Endothelial cell (in vitro differentiated cells): Measurements from ENCODE around the gene LRGUK. TPM values are rescaled to one million over a fixed set of nuclear protein-coding genes. Genes with fewer than 3 reads are reported as not detected.

Experiments
- DNase-seq: peaks from one replicate; pipeline ENCODE4 v3.0.0; 2021; ENCODE audit warnings: low spot score
- H3K27ac Mint-ChIP-seq: one replicate; pipeline ENCODE4 v1.8.0; 2021; ENCODE audit warnings: mixed read lengths, inconsistent platforms; ENCODE audit not compliant: unreplicated experiment
- H3K27me3 Mint-ChIP-seq: one replicate; pipeline ENCODE4 v1.8.0; 2021; ENCODE audit warnings: mild to moderate bottlenecking, moderate library complexity, mixed read lengths, inconsistent platforms; ENCODE audit not compliant: unreplicated experiment
- H3K36me3 Mint-ChIP-seq: one replicate; pipeline ENCODE4 v1.8.0; 2021; ENCODE audit warnings: mild to moderate bottlenecking, low read depth, mixed read lengths, inconsistent platforms; ENCODE audit not compliant: unreplicated experiment
- H3K4me1 Mint-ChIP-seq: one replicate; pipeline ENCODE4 v1.8.0; 2021; ENCODE audit warnings: mild to moderate bottlenecking, mixed read lengths, inconsistent platforms; ENCODE audit not compliant: unreplicated experiment
- H3K4me3 Mint-ChIP-seq: one replicate; pipeline ENCODE4 v1.8.0; 2021; ENCODE audit warnings: mild to moderate bottlenecking, mixed read lengths, inconsistent platforms; ENCODE audit not compliant: unreplicated experiment
- H3K9me3 Mint-ChIP-seq: one replicate; pipeline ENCODE4 v1.8.0; 2021; ENCODE audit warnings: mixed read lengths, inconsistent platforms; ENCODE audit not compliant: unreplicated experiment
- CTCF ChIP-seq: fragments of 200-600 bp; sonication (generic); IDR thresholded peaks from one replicate; pipeline ENCODE4 v1.5.0; 2021; ENCODE audit warnings: antibody characterized with exemption; ENCODE audit not compliant: unreplicated experiment
- total RNA-seq: library from RNA; stranded (reverse); fragmentation: NEBNext Ultra II Directional; extraction: Animal tissue kit (Norgen Biotek cat#: 25700); gene quantifications from one replicate; pipeline ENCODE4 v1.2.1, GENCODE V29; 2021; ENCODE audit not compliant: unreplicated experiment

The LRGUK gene
- total RNA-seq, 1 donor from 2014 or later = 0.64 TPM

- TF ChIP-seq CTCF = no peak
- Mint-ChIP-seq H3K27ac (no peak overlapping the region), H3K4me1 (no peaks in the 10 kb centered on the region), H3K27me3 (no peaks in the 10 kb centered on the region), H3K9me3 (peaks cover 7% of the 10 kb centered on the region), H3K36me3 (no peaks in the 10 kb centered on the region), H3K4me3 (no peak overlapping the region)
- DNase-seq = no peak
Observed at GRCh38 chr7:134098072-134098471, 29.1 kb upstream of the LRGUK start.

- Mint-ChIP-seq H3K9me3 (no peaks in the 10 kb centered on the region), H3K4me3 (no peak overlapping the region), H3K27me3 (no peaks in the 10 kb centered on the region), H3K4me1 (no peaks in the 10 kb centered on the region), H3K27ac (no peak overlapping the region), H3K36me3 (no peaks in the 10 kb centered on the region)
- DNase-seq = no peak
- TF ChIP-seq CTCF = no peak
Observed at GRCh38 chr7:134101716-134102115, 25.4 kb upstream of the LRGUK start.

GRCh38 chr7:134104166-134104565 is 23.0 kb upstream of the LRGUK start:
- Mint-ChIP-seq H3K27me3 (no peaks in the 10 kb centered on the region), H3K4me1 (no peaks in the 10 kb centered on the region), H3K27ac (no peak overlapping the region), H3K4me3 (no peak overlapping the region), H3K9me3 (no peaks in the 10 kb centered on the region), H3K36me3 (no peaks in the 10 kb centered on the region)
- TF ChIP-seq CTCF = no peak
- DNase-seq = no peak

GRCh38 chr7:134105841-134106240 is 21.3 kb upstream of the LRGUK start:
- no peak overlapping the region for H3K4me3 Mint-ChIP-seq

GRCh38 chr7:134108802-134109201 is 18.3 kb upstream of the LRGUK start:
- Mint-ChIP-seq H3K27me3 (no peaks in the 10 kb centered on the region), H3K9me3 (no peaks in the 10 kb centered on the region), H3K36me3 (no peaks in the 10 kb centered on the region)

More at GRCh38 chr7:134105841-134106240, 21.3 kb upstream of the LRGUK start:
- Mint-ChIP-seq H3K4me1 (no peaks in the 10 kb centered on the region), H3K27me3 (no peaks in the 10 kb centered on the region), H3K9me3 (no peaks in the 10 kb centered on the region), H3K36me3 (no peaks in the 10 kb centered on the region), H3K27ac (no peak overlapping the region)
- DNase-seq = no peak
- TF ChIP-seq CTCF = no peak

More at GRCh38 chr7:134108802-134109201, 18.3 kb upstream of the LRGUK start:
- Mint-ChIP-seq H3K4me3 (no peak overlapping the region), H3K27ac (no peak overlapping the region), H3K4me1 (no peaks in the 10 kb centered on the region)
- no peak for TF ChIP-seq CTCF
- DNase-seq = no peak
